A549 (cell line): ENCODE data around the gene BANP. TPM values are rescaled to one million over a fixed set of nuclear protein-coding genes. Genes with fewer than 3 reads are reported as not detected.

Source experiments
- ATAC-seq, 2 experiments: fragments of 200-7000 bp in 1 of 2; fragments of >200 bp in 1 of 2; cut with Nextera tagmentation in 1 of 2; cut with Tn5 transposase in 1 of 2; 3 replicates each; pipeline versions ENCODE4 v1.8.0 to v1.9.1; 2018 to 2020; ENCODE audit warnings: mild to moderate bottlenecking in 1 of 2, moderate library complexity in 1 of 2
- CTCF ChIA-PET: fragments of 300-600 bp; sonication (Branson Sonifier 250); formaldehyde crosslinking; extraction: SDS; loops from one replicate; lab custom pipeline; 2021; ENCODE audit warnings: antibody characterized with exemption, inconsistent platforms; lab: Yijun Ruan, JAX
- POLR2A ChIA-PET: fragments of 350-600 bp; formaldehyde crosslinking; extraction: SDS; loops from one replicate; lab custom pipeline; 2021; ENCODE audit warnings: antibody characterized with exemption, inconsistent platforms; lab: Yijun Ruan, JAX
- DNase-seq, 2 experiments: peaks; one replicate each; pipeline versions ENCODE4 v3.0.0 to v3.0.0-alpha.2; 2011 to 2016; ENCODE audit warnings: low read depth in 1 of 2, low spot score in 1 of 2
- FAIRE-seq: peaks from 2 replicates; lab custom pipeline; 2011; peaks lifted over from hg19 to GRCh38; lab: Jason Lieb, UNC
- H3K27ac ChIP-seq, 2 experiments: fragments of >200 bp; sonication (Bioruptor Twin); formaldehyde crosslinking; 3 replicates each; pipeline ENCODE4 v1.5.1; 2016 to 2017
- H3K4me1 ChIP-seq: fragments of >200 bp; sonication (Bioruptor Twin); formaldehyde crosslinking; 3 replicates; pipeline ENCODE4 v1.6.1; 2016
- H3K4me2 ChIP-seq: fragments of >200 bp; sonication (Bioruptor Twin); formaldehyde crosslinking; 3 replicates; pipeline ENCODE4 v1.6.1; 2016
- H3K4me3 ChIP-seq: fragments of >200 bp; sonication (Bioruptor Twin); formaldehyde crosslinking; 3 replicates; pipeline ENCODE4 v1.5.1; 2016
- H3K9me3 ChIP-seq: fragments of >200 bp; sonication (Bioruptor Twin); formaldehyde crosslinking; 3 replicates; pipeline ENCODE4 v1.6.1; 2016
- BCL3 ChIP-seq: fragments of >200 bp; sonication (Bioruptor Twin); formaldehyde crosslinking; IDR thresholded peaks from 3 replicates; pipeline ENCODE4 v1.6.1; 2016
- BHLHE40 ChIP-seq: IDR thresholded peaks from 2 replicates; pipeline ENCODE4 v1.6.1; 2012; ENCODE audit warnings: low read depth, low read length, inconsistent platforms
- ELK1 ChIP-seq: fragments of 150-350 bp; IDR thresholded peaks from 2 replicates; pipeline ENCODE4 v1.6.1; 2014; ENCODE audit warnings: low read depth, mild to moderate bottlenecking, low read length
- ESRRA ChIP-seq: fragments of 150-350 bp; IDR thresholded peaks from 2 replicates; pipeline ENCODE4 v1.6.1; 2014; ENCODE audit warnings: mild to moderate bottlenecking, low read length, borderline replicate concordance
- FOSB ChIP-seq: fragments of 250-450 bp; sonication (Bioruptor Pico); IDR thresholded peaks from 2 replicates; pipeline ENCODE4 v1.5.0; 2020; ENCODE audit warnings: mild to moderate bottlenecking, moderate library complexity
- GATA3 ChIP-seq: IDR thresholded peaks from 2 replicates; pipeline ENCODE4 v1.6.1; 2012; ENCODE audit warnings: borderline replicate concordance
- HMGXB4 ChIP-seq: fragments of 250-450 bp; sonication (Bioruptor Pico); IDR thresholded peaks from 2 replicates; pipeline ENCODE4 v1.5.0; 2021; ENCODE audit warnings: mild to moderate bottlenecking, moderate library complexity, borderline replicate concordance
- HOXB13 ChIP-seq: fragments of 250-450 bp; sonication (Bioruptor Pico); IDR thresholded peaks from 2 replicates; pipeline ENCODE4 v1.5.0; 2020; ENCODE audit warnings: low read depth, mild to moderate bottlenecking, moderate library complexity
- JUNB ChIP-seq: fragments of >200 bp; sonication (Bioruptor Twin); formaldehyde crosslinking; IDR thresholded peaks from 2 replicates; pipeline ENCODE4 v1.6.1; 2016
- KDM5A ChIP-seq: fragments of 200-600 bp; sonication (generic); IDR thresholded peaks from 2 replicates; pipeline ENCODE4 v1.6.1; 2016; ENCODE audit warnings: antibody characterized with exemption, mild to moderate bottlenecking
- MYC ChIP-seq: IDR thresholded peaks from 2 replicates; pipeline ENCODE4 v1.6.1; 2012; ENCODE audit warnings: mild to moderate bottlenecking, inconsistent platforms, low read length, improper control_type of control experiment, borderline replicate concordance
- NFE2L2 ChIP-seq: fragments of 150-350 bp; conservative IDR thresholded peaks from 2 replicates; pipeline ENCODE4 v1.6.1; 2014; ENCODE audit warnings: low read length
- NR3C1 ChIP-seq: fragments of >200 bp; sonication (Bioruptor Twin); formaldehyde crosslinking; IDR thresholded peaks from 3 replicates; pipeline ENCODE4 v1.6.1; 2017
- PBX3 ChIP-seq: IDR thresholded peaks from 2 replicates; pipeline ENCODE4 v1.6.1; 2012
- POLR2AphosphoS2 ChIP-seq: conservative IDR thresholded peaks from 2 replicates; pipeline ENCODE4 v1.6.1; 2012; ENCODE audit warnings: low read length, improper control_type of control experiment, inconsistent platforms
- RARB ChIP-seq: fragments of 250-450 bp; sonication (Bioruptor Pico); IDR thresholded peaks from 2 replicates; pipeline ENCODE4 v1.8.0; 2021; ENCODE audit warnings: mild to moderate bottlenecking, moderate library complexity
- RCOR1 ChIP-seq: fragments of 150-350 bp; IDR thresholded peaks from 2 replicates; pipeline ENCODE4 v1.6.1; 2014; ENCODE audit warnings: antibody characterized with exemption, low read length, low read depth
- REST ChIP-seq: fragments of 200-600 bp; sonication (generic); IDR thresholded peaks from 2 replicates; pipeline ENCODE4 v1.6.1; 2016; ENCODE audit warnings: antibody characterized with exemption, mild to moderate bottlenecking, moderate library complexity
- SMC3 ChIP-seq: fragments of >200 bp; sonication (Bioruptor Twin); formaldehyde crosslinking; IDR thresholded peaks from 3 replicates; pipeline ENCODE4 v1.6.1; 2018; ENCODE audit warnings: inconsistent platforms
- SREBF2 ChIP-seq: fragments of 450-650 bp; IDR thresholded peaks from 2 replicates; pipeline ENCODE4 v1.6.1; 2014; ENCODE audit warnings: mild to moderate bottlenecking, moderate library complexity
- USF2 ChIP-seq: fragments of 450-650 bp; IDR thresholded peaks from 2 replicates; pipeline ENCODE4 v1.6.1; 2014; ENCODE audit warnings: antibody characterized with exemption
- WGBS: methylation state at CpG from one replicate; pipeline ENCODE4 v1.1.6; 2017; ENCODE audit errors: missing lambda C conversion rate; 5-methylcytosine and 5-hydroxymethylcytosine counted together
- polyA plus RNA-seq, 4 experiments: library from polyadenylated mRNA; depleted of rRNA in 3 of 4; stranded (reverse); fragments of >200 nt; fragmentation: RNase III in 1 of 4; extraction: RNeasy Plus Mini Kit Qiagen cat#74134 plus additional on column Dnase treatment in 1 of 4; gene quantifications; 2 replicates in 3 of 4; 3 replicates in 1 of 4; pipeline ENCODE4 v1.2.3, GENCODE V29; 2011 to 2017

The BANP gene
- polyA plus RNA-seq, 2 of the 4 experiments (the other 2 are of a cell fraction): 17.1 to 17.2 TPM

- no peak overlapping the region for H3K4me3 ChIP-seq
- H3K4me1 ChIP-seq: peaks cover 19% of the 10 kb centered on the region
- H3K27ac ChIP-seq: no peak overlapping the region
- CTCF ChIA-PET: interaction anchor here (0.6 to 1.6 kb wide), 6 partner anchors 14 to 553 kb away, joined by 3 to 4 read pairs (median 3); no protein-coding TSS in a partner anchor
- FAIRE-seq: no peak
- ATAC-seq: no peak
- POLR2A ChIA-PET: no interaction called here
- WGBS: 87% methylated on average over 7 of the region's 7 CpGs
- no peak for DNase-seq
- H3K9me3 ChIP-seq: no peaks in the 10 kb centered on the region
- TF ChIP-seq USF2 (no peak), NR3C1 (no peak), HOXB13 (CRISPR knock-in tag) (no peak), BCL3 (no peak), HMGXB4 (CRISPR knock-in tag) (no peak), SMC3 (no peak), NFE2L2 (no peak), REST (no peak), BHLHE40 (no peak), POLR2AphosphoS2 (no peak), RCOR1 (no peak), RARB (no peak), SREBF2 (no peak), KDM5A (no peak)
- no peak overlapping the region for H3K4me2 ChIP-seq
Measured at GRCh38 chr16:88009563-88010342, 58.5 kb downstream of the BANP start.

- Histone ChIP-seq H3K27ac (no peak overlapping the region), H3K4me1 (peaks cover 20% of the 10 kb centered on the region), H3K4me2 (no peak overlapping the region), H3K4me3 (no peak overlapping the region), H3K9me3 (no peaks in the 10 kb centered on the region)
- 88% methylated on average over 25 of the region's 25 CpGs for WGBS
- CTCF ChIA-PET: interaction anchor here (0.6 to 1.3 kb wide), 3 partner anchors 17 to 427 kb away, joined by 3 read pairs; no protein-coding TSS in a partner anchor
- no peak for FAIRE-seq
- POLR2A ChIA-PET: no interaction called here
- no peak for ATAC-seq
- no peak for DNase-seq
- TF ChIP-seq KDM5A (no peak), PBX3 (no peak), FOSB (CRISPR knock-in tag) (no peak), JUNB (no peak), MYC (no peak), ELK1 (no peak), ESRRA (no peak), RCOR1 (no peak), REST (no peak), GATA3 (no peak)
Measured at GRCh38 chr16:88010343-88010967, 59.2 kb downstream of the BANP start.
